ENCODE results near the gene RABGEF1. TPM values are rescaled to one million over a fixed set of nuclear protein-coding genes. Genes with fewer than 3 reads are reported as not detected.
"Not testable (repeated sequence)": the region's sequence is repeated elsewhere in the genome, so short reads cannot be mapped to it uniquely, and the experiment has no call there.

The RABGEF1 gene
- total RNA-seq, 1 donor from 2014 or later = 36.5 TPM

GRCh38 chr7:66764905-66765304 is 24.4 kb downstream of the RABGEF1 start:
- not testable (repeated sequence) for H3K9ac ChIP-seq; H3K4me2 ChIP-seq; H3K4me1 ChIP-seq; H3K36me3 ChIP-seq; H3K27ac ChIP-seq; H3K9me3 ChIP-seq (ENCODE audit: low read depth); H3K27me3 Mint-ChIP-seq (ENCODE audit: insufficient read depth, low read depth); H3K4me1 Mint-ChIP-seq; H3K27me3 ChIP-seq; H3K4me3 ChIP-seq; H3K4me3 Mint-ChIP-seq; H3K27ac Mint-ChIP-seq; H3F3A ChIP-seq (ENCODE audit: low read depth); DNase-seq (ENCODE audit: low spot score); H2AFZ ChIP-seq (replicated peaks)
- peaks cover 10% of the 10 kb centered on the region for H3K36me3 Mint-ChIP-seq
- Histone ChIP-seq H3K79me2 (ENCODE audit: low read depth) (peaks cover 63% of the 10 kb centered on the region), H4K20me1 (ENCODE audit: low read depth) (peaks cover 36% of the 10 kb centered on the region)
- peaks cover 11% of the 10 kb centered on the region for H3K9me3 Mint-ChIP-seq

GRCh38 chr7:66765322-66766025 is 24.9 kb downstream of the RABGEF1 start:
- H3K4me1 Mint-ChIP-seq; H3K27me3 ChIP-seq; H3K36me3 ChIP-seq; H3K9me3 ChIP-seq (ENCODE audit: low read depth); H3K9ac ChIP-seq; H3K4me3 ChIP-seq; H3F3A ChIP-seq (ENCODE audit: low read depth); H3K4me1 ChIP-seq; DNase-seq (ENCODE audit: low spot score); H2AFZ ChIP-seq (replicated peaks); H3K27me3 Mint-ChIP-seq (ENCODE audit: insufficient read depth, low read depth); H3K4me3 Mint-ChIP-seq; H3K27ac ChIP-seq; H3K4me2 ChIP-seq: not testable (repeated sequence)
- Histone ChIP-seq H4K20me1 (ENCODE audit: low read depth) (peaks cover 35% of the 10 kb centered on the region), H3K79me2 (ENCODE audit: low read depth) (peaks cover 63% of the 10 kb centered on the region)
- H3K36me3 Mint-ChIP-seq = peaks cover 10% of the 10 kb centered on the region
- peak overlapping the region; percentile 70 for H3K27ac Mint-ChIP-seq
- peaks cover 11% of the 10 kb centered on the region for H3K9me3 Mint-ChIP-seq

- Mint-ChIP-seq H3K27me3 (ENCODE audit: insufficient read depth, low read depth) (peaks cover 2% of the 10 kb centered on the region), H3K9me3 (peaks cover 11% of the 10 kb centered on the region), H3K36me3 (peaks cover 10% of the 10 kb centered on the region), H3K4me3 (no peak overlapping the region), H3K27ac (no peak overlapping the region), H3K4me1 (peaks cover 5% of the 10 kb centered on the region)
- peaks cover 40% of the 10 kb centered on the region for H4K20me1 ChIP-seq (ENCODE audit: low read depth)
- no peaks in the 10 kb centered on the region for H3K36me3 ChIP-seq
- peaks cover 3% of the 10 kb centered on the region for H3K9me3 ChIP-seq (ENCODE audit: low read depth)
- no peak for TF ChIP-seq CTCF (IDR thresholded peaks at IDR 0.05)
- no peak for TF ChIP-seq EZH2phosphoT487 (IDR thresholded peaks at IDR 0.05)
- TF ChIP-seq EZH2 (IDR thresholded peaks at IDR 0.05) = no peak
- no peak overlapping the region for H3K9ac ChIP-seq
- H3K4me3 ChIP-seq = no peak overlapping the region
- H3K27me3 ChIP-seq = no peaks in the 10 kb centered on the region
- H3K27ac ChIP-seq = no peak overlapping the region
- H3F3A ChIP-seq (ENCODE audit: low read depth) = no peaks in the 10 kb centered on the region
- no peak overlapping the region for H2AFZ ChIP-seq (replicated peaks)
- DNase-seq (ENCODE audit: low spot score) = no peak
- H3K79me2 ChIP-seq (ENCODE audit: low read depth) = peaks cover 65% of the 10 kb centered on the region
- no peak overlapping the region for H3K4me2 ChIP-seq
- no peaks in the 10 kb centered on the region for H3K4me1 ChIP-seq
These were observed 25.5 kb downstream of the RABGEF1 start for GRCh38 chr7:66766041-66766440.

- H2AFZ ChIP-seq (replicated peaks); H3K36me3 ChIP-seq; H3K9me3 ChIP-seq (ENCODE audit: low read depth); H3K27me3 Mint-ChIP-seq (ENCODE audit: insufficient read depth, low read depth); H3K4me3 ChIP-seq; H3K4me1 ChIP-seq; H3K9ac ChIP-seq; H3K4me2 ChIP-seq; H3K27ac Mint-ChIP-seq; H3K27me3 ChIP-seq; H3K9me3 Mint-ChIP-seq; H3K27ac ChIP-seq; DNase-seq (ENCODE audit: low spot score): not testable (repeated sequence)
- peaks cover 54% of the 10 kb centered on the region for H4K20me1 ChIP-seq (ENCODE audit: low read depth)
- peaks cover 12% of the 10 kb centered on the region for H3F3A ChIP-seq (ENCODE audit: low read depth)
- peaks cover 76% of the 10 kb centered on the region for H3K79me2 ChIP-seq (ENCODE audit: low read depth)
- peaks cover 13% of the 10 kb centered on the region for H3K4me1 Mint-ChIP-seq
- H3K4me3 Mint-ChIP-seq = peak overlapping the region; percentile 13
- H3K36me3 Mint-ChIP-seq = peaks cover 10% of the 10 kb centered on the region
These were observed 27.0 kb downstream of the RABGEF1 start for GRCh38 chr7:66767486-66767885.

Data from neural progenitor cell (in vitro differentiated cells).